ENCODE results near the gene BTBD19.
"Not testable (repeated sequence)": the region's sequence is repeated elsewhere in the genome, so short reads cannot be mapped to it uniquely, and the experiment has no call there.

Gene BTBD19

GRCh38 chr1:44788120-44788860 lies 20.0 kb upstream of the BTBD19 start, which contains the start of gene BEST4:
BEST4 (minus strand) TSS chr1:44788170; CDS start chr1:44787705, 465 bp downstream.
- DNase-seq = no peak

- no peak for DNase-seq
Observed at GRCh38 chr1:44790968-44791801, 17.1 kb upstream of the BTBD19 start.

GRCh38 chr1:44792736-44793502 lies 15.4 kb upstream of the BTBD19 start:
- DNase-seq = no peak

GRCh38 chr1:44797886-44798285 lies 10.4 kb upstream of the BTBD19 start:
- not testable (repeated sequence) for DNase-seq

GRCh38 chr1:44798481-44799365 lies 9.6 kb upstream of the BTBD19 start:
- DNase-seq = no peak

- peak; percentile 92 for DNase-seq
Observed at GRCh38 chr1:44799770-44800584, 8.3 kb upstream of the BTBD19 start, which contains the start of gene PLK3. PLK3 (plus strand) TSS chr1:44800377; CDS start chr1:44800464, 87 bp downstream.

- no peak for DNase-seq
Observed at GRCh38 chr1:44801491-44802305, 6.6 kb upstream of the BTBD19 start.

- no peak for DNase-seq
Observed at GRCh38 chr1:44802306-44803061, 5.8 kb upstream of the BTBD19 start.

GRCh38 chr1:44803062-44803311 lies 5.3 kb upstream of the BTBD19 start:
- no peak for DNase-seq

- DNase-seq = no peak
Observed at GRCh38 chr1:44803312-44804095, 4.8 kb upstream of the BTBD19 start.

- DNase-seq = no peak
Observed at GRCh38 chr1:44805311-44806024, 2.9 kb upstream of the BTBD19 start.

GRCh38 chr1:44806025-44806703 lies 2.2 kb upstream of the BTBD19 start:
- no peak for DNase-seq

GRCh38 chr1:44806704-44807363 lies 1.5 kb upstream of the BTBD19 start, which contains the start of gene DYNLT4:
DYNLT4 (minus strand) TSS chr1:44807351; CDS start chr1:44806668, 683 bp downstream.
- no peak for DNase-seq

- DNase-seq = no peak
Observed at GRCh38 chr1:44807364-44808062, 810 bp upstream of the BTBD19 start.

GRCh38 chr1:44808938-44809917 lies 905 bp downstream of the BTBD19 start:
- DNase-seq = no peak

All from cortex of kidney (tissue), 1 donor.